Activated CD4-positive, alpha-beta T cell treated with anti-CD3 and anti-CD28 coated beads, Interleukin-2, Interleukin-6, amounts not matched to agents 100 ng/mL and 50 ng/mL, durations not matched to agents 16 hours and 8 hours (primary cell): Measurements from ENCODE around the gene MATN3.
"Not testable (repeated sequence)": the region's sequence is repeated elsewhere in the genome, so short reads cannot be mapped to it uniquely, and the experiment has no call there.

Source experiments
- DNase-seq: peaks from one replicate; pipeline ENCODE4 v3.0.0-alpha.2; 2020

The MATN3 gene

DNA sequence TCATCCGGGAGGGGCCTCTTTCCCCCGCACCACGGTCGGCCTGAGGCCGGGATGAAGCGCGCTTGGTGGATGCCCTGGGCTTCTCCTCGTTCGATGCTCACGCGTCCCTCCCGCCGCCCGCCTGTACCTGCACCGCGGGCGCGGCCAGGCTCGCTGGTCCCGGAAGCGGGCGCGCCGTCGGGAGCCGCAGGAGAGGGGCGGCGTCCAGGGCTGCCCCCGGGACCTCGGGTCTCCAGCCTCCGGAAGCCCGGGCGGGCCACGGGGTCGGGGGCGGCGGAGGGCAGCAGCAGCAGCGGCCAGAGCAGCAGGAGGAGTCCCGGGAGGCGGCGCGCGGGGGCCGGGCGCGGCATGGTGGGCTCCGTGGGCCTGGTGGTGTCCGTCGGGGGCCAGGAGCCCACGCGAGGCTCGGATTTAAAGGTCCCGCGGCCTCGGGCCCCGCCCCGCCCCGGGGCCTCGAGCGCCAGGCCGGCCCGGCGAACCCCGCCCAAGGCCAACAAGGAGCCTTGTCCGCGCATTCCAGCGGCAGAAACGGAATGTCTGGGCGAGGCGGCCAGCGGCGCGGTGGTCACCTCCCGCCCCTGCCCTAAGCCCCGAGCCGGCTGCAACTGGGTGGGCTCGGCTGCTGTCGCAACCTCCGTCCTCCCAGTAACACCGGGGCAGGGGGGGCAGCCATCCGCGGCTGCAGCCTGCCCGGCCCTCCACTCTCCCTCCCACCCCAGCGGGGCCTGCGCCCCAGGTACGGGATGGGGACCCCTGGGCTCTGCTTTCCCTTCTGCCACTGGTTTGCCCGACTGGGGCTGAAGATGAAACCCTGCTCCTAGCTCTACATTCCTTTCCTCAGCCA, at the start of gene MATN3:
Gene MATN3, minus strand, starts transcription at position 387 of the 844 bp plus-strand sequence. Its CDS starts 37 bp downstream, at position 350.
- no peak for DNase-seq

- no peak for DNase-seq
These were observed 49.5 kb upstream of the MATN3 start for GRCh38 chr2:20061940-20062339.

DNA sequence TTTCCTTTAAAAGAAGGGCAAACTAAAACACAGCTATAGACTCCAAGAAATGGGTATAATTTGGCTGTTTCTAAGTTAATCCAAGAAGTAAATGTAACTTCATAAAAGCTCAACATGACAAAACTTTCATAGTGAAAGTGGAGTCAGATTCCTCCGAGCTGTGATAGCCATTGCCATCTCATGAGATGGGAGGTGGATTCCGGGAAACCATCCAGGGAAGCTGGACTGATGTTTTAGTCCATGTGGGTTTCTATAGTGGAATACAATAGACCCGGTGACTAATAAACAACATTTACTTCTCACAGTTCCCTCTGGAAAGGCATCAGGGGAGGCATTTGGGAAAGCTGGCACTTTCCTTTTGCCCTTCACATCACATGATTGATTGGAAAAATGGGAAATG, 49.0 kb upstream of the MATN3 start:
- no peak for DNase-seq

DNA sequence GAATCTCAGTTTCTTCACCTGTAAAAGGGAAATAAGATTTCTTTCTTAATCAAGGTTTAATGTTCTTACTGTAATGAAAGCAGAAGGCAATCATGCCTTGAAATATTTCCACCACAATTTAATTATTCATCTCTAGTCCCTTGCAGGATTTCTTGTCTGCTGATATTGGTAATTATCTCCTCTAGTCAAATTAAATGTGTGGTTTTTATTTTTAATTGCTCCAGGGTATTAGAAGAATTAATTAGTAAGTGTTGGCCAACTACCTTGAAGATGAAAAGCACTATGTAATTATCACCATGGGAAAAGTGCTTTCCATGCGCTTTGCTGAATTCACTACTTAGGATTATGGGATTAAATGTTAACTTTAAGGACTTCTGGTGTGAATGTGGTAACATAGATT, 47.6 kb upstream of the MATN3 start:
- DNase-seq: no peak

DNA sequence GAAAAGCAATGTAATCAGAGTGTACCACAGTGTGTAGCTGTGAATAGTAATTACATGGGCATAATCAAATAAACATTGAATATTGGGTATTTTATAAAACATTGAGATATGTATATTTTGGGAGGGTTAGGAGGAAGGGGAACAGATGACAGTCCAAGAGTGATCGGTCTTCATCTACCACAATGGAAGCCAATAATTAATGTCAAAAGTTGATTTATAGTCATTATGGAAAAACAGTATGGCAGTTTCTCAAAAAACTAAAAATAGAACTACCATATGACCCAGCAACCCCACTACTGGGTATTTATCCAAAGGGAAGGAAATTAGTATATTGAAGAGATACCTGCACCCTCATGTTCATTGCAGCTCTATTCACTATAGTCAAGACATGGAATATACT, 44.8 kb upstream of the MATN3 start:
- DNase-seq: no peak

DNA sequence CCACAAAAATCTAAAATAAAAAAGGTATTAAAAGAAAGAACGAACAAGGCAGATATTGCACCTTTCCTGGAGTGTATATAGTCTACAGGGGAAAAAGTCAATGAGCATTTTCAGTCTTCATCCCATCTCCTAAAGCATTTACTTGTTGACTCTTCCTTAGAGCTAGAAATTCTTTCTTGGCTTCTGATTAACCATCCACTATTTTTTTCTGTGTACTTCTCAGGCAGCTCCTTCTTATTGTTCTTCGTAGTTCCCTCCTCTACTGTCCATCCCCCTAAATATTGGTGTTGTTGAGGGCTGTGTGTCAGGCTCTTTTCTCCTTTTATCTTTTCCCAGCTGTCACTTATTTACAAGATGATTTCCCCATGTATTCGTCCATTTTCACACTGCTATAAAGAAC, 42.5 kb upstream of the MATN3 start:
- DNase-seq: no peak

DNA sequence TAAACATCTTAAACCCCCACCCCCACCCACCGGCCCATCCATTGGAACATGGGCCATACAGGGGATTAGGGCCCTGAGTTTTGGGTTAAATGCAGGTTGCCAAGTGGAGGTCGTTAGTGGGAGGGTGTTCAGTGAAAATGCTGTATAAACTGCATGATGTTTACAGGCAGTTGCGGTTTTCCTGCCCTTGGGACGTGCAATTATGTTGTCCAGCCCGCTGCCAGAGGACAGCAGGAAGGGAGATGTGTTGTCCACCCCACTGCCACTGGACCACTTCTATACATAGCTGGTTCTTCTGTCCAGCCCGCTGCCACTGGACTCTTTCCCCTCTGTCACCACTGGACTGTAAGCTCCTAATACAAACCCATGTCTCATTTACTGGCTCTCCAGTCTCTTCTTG, 41.7 kb upstream of the MATN3 start:
- no peak for DNase-seq

DNA sequence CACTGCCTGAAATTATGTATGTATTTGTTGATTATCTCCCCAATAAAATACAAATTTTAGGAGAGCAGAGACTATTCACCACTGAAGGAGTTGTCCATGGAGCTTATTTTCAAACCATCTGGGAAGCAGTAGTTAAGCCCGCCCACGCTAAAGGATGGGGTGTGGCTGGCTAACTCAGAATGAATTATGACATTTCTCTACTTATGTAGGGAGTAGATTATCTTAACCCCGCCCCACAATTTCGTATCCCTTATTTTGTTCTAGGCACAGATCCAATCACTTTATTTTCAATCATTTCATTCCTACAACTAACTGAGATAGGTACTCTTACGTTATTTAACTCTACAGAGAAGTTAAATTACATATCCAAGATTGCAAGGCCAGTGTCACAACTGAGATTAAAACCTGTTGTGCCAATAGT, 40.4 kb upstream of the MATN3 start:
- DNase-seq: no peak

DNA sequence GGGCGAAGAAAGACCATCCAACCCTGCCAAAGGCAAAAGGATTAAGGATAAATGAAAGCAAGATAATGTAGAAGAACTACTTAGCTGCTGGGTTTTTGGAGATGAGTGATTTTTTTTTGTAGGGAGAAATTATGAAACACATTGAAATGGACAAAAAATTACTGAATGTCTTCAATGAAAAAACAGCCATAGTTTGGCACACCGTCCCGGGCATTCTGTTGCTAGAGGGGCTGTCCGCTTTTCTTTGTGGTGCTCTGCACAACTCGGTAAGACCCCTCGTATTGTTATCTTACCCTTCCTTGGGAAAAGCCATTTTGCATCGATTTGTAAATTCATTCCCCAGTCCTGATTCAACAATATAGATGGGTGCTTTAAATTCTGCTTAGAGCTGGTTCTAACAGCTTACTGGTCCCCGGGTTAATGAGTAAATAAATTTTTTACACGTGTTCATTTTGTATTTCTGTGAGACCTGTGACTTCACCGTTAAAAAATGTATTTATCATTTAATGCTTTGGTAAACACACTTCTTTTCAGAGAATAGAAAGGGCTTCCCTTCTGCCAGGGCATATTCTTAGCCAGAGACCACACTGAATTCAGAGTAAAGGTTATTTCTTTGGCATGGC, 39.9 kb upstream of the MATN3 start:
- DNase-seq: no peak

GRCh38 chr2:20051532-20052228, 39.2 kb upstream of the MATN3 start, which contains the start of gene LAPTM4A:
Gene LAPTM4A, minus strand, starts transcription at chr2:20051628. Its CDS starts 108 bp downstream, at chr2:20051520.
- DNase-seq: peak; percentile 99

- peak; percentile 52 for DNase-seq
These were observed 38.4 kb upstream of the MATN3 start for GRCh38 chr2:20050646-20051531.

DNA sequence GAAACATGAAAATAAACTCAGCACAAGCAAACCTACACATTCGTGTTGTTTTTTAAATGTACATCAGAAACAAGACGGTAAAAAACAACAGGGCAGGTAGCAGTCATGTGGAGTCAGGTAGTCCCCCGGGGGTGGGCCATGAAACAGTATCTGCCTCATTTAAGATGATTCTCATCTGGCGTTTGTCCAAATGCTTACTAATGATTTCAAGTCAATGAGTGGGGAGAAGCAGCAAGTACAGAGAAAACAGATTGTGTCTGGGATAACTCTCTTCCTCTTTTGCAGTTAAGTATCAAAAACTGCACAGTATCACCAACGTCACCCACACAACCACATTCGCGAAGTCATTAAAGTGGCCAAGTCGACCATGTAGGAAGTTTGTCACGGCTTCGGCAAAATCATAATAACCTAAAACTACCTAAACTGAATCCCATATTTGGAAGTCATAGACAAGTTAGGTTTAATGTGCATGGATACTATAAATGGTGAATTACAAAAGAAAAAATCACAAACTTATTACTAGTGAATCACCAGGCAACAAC, 37.7 kb upstream of the MATN3 start:
- DNase-seq: peak; percentile 18

GRCh38 chr2:20049637-20050036, 37.2 kb upstream of the MATN3 start:
- no peak for DNase-seq

GRCh38 chr2:20048488-20049448, 36.3 kb upstream of the MATN3 start:
- no peak for DNase-seq

DNA sequence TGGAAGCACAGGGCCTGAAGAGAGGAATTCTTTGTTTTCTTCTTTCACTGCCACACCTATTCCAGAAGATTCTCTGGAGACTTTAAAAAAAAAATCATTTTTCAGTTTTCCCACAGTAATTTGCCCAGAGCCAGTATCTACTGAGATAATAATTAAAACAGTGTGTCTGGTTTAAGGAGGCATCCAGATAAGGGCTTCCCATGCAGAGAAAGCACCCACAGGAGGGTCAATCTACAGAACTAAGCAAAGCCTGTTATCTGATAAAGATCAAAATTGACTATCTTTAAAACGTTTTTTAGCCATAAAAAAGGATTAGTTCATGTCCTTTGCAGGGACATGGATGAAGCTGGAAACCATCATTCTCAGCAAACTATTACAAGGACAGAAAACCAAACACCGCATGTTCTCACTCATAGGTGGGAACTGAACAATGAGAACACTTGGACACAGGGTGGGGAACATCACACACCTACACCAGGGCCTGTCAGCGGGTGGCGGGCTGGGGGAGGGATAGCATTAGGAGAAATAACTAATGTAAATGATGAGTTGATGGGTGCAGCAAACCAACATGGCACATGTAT, 33.3 kb upstream of the MATN3 start:
- not testable (repeated sequence) for DNase-seq

DNA sequence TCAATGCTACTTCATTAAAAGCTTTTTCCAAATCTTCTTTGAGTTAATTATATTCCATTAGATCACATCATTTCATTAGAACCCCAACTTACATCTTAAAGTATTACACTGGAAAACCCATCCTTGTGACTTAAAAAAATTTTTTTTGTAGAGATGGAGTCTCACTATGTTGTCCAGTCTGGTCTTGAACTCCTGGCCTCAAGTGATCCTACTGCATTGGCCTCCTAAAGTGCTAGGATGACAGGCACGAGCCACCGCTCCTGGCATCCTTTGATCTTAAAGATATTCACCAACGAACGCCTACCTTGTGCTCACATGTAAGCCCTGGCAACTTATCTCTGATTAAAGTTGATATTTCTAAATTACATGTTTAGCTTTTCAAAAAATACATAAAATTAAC, 32.3 kb upstream of the MATN3 start:
- DNase-seq: no peak

- no peak for DNase-seq
These were observed 30.1 kb upstream of the MATN3 start for GRCh38 chr2:20042531-20042930.

DNA sequence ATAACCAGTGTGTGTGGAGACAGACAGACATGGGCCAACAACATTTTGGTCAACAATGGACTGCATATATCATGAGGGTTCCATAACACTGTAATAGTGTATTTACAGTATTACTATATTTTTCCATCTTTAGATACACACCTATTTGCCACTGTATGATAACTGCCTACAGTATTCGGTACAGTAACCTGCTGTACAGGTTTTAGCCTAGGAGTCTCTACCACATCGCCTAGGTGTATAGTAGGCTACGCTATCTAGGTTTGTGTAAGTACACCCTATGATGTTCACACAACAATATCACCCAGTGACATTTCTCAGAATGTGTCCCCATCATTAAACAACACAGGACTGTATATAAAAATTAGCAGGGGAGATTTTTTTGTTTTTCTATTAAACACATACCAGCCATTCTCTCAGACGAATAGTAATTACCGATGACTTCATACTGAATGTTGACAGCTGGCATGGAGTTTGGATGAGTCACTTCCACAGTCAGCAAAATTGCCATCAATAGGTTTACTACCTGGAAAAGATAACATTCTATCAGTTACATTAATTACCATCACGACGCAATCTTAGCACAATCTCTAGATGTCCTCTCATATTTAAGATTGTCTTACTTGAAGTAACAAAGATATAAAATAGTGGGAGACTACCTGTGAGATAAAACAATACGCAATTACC, 28.2 kb upstream of the MATN3 start:
- DNase-seq: no peak

- DNase-seq: no peak
These were observed 25.2 kb upstream of the MATN3 start for GRCh38 chr2:20037660-20038059.
